ENCODE results near the gene HSPB8. TPM values are rescaled to one million over a fixed set of nuclear protein-coding genes. Genes with fewer than 3 reads are reported as not detected.

Gene HSPB8
- total and polyA plus RNA-seq, 4 donors, result 0.56 to 1.8 (median 1.1) TPM

DNA sequence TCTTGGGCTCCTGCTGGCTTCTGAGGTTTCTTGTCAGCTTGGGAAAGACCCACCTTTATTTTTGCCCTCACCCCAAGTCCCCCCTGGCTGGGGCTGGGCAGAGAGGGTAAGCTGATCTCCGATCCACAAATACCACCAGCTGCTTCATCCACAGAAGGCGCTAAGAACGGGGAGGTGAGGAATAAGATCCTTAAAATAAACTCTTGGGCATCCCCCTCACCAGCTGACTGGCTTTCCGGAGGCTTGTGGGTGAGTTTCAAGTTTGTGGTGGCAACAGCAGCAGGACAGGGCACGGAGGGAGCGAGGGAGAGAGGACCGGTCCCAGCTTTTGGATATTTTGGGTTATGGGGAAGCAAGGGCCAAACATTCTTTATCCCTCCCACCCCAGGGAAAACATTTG, 20.8 kb upstream of the HSPB8 start:
- Histone ChIP-seq H3K36me3 (ENCODE audit: control insufficient read depth in 4 of 4, insufficient read depth in 3 of 4, low read depth in 1 of 4, low read length in 3 of 4) (no peaks in the 10 kb centered on the region), H3K4me3 (ENCODE audit: low read depth in 1 of 3, low read length in 3 of 3) (no peak overlapping the region), H3K27me3 (ENCODE audit: control insufficient read depth in 4 of 4, insufficient read depth in 4 of 4, low read length in 3 of 4) (peaks cover 0 to 4% (median 0%) of the 10 kb centered on the region in 4 donors), H3K9me3 (ENCODE audit: control insufficient read depth in 4 of 4, low read length in 3 of 4) (no peaks in the 10 kb centered on the region), H3K27ac (ENCODE audit: low read depth in 1 of 2, low read length in 2 of 2) (no peak overlapping the region), H3K9ac (ENCODE audit: low read depth in 1 of 2, low read length in 2 of 2) (no peak overlapping the region), H3K4me1 (ENCODE audit: control insufficient read depth in 4 of 4, insufficient read depth in 4 of 4, low read length in 3 of 4) (no peaks in the 10 kb centered on the region)
- DNase-seq (ENCODE audit: low spot score), result no peak
- 90% methylated on average over 7 of the region's 7 CpGs for WGBS
- TF ChIP-seq RXRA (IDR thresholded peaks at IDR 0.05), result no peak
- TF ChIP-seq, protein P1, sequence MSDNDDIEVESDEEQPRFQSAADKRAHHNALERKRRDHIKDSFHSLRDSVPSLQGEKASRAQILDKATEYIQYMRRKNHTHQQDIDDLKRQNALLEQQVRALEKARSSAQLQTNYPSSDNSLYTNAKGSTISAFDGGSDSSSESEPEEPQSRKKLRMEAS (IDR thresholded peaks at IDR 0.05), result no peak
- TF ChIP-seq RAD21 (IDR thresholded peaks at IDR 0.05), result no peak

DNA sequence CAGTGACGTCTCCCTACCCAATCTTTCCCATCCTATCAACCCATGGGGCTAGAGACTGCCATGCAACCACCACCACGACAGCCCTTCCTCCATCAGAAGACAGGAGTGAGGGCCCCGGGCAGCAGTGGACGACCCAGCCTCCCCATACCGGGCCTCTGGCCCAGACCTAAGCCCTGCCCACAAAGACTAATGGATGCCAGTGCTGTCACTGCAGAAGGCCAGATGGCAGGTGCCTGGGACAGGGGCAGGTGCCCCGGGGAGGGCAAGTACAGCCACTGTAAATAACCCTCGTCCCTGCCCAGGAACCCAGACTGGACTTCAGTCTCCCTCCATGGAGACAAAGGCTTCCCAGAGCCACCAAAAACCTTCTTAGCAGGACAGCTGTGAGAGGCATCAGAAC, 20.3 kb upstream of the HSPB8 start:
- no peak for DNase-seq (ENCODE audit: low spot score)
- H3K9me3 ChIP-seq (ENCODE audit: control insufficient read depth in 4 of 4, low read length in 3 of 4), result no peaks in the 10 kb centered on the region
- TF ChIP-seq EGR1 (IDR thresholded peaks at IDR 0.05; ENCODE audit: low read depth in 2 of 2) (no peak), SP1 (IDR thresholded peaks at IDR 0.05) (no peak), NR2F2 (IDR thresholded peaks at IDR 0.05) (no peak), YY1 (IDR thresholded peaks at IDR 0.05) (no peak), RAD21 (IDR thresholded peaks at IDR 0.05) (no peak), JUND (IDR thresholded peaks at IDR 0.05) (no peak), HNF4A (conservative IDR thresholded peaks at IDR 0.05) (no peak), TAF1 (conservative IDR thresholded peaks at IDR 0.05) (no peak), HNF4G (IDR thresholded peaks at IDR 0.05) (no peak), FOXA1 (IDR thresholded peaks at IDR 0.05) (no peak), GABPA (IDR thresholded peaks at IDR 0.05 in 1 of 2, conservative IDR thresholded peaks at IDR 0.05 in 1 of 2) (no peak)
- TF ChIP-seq, protein P2, sequence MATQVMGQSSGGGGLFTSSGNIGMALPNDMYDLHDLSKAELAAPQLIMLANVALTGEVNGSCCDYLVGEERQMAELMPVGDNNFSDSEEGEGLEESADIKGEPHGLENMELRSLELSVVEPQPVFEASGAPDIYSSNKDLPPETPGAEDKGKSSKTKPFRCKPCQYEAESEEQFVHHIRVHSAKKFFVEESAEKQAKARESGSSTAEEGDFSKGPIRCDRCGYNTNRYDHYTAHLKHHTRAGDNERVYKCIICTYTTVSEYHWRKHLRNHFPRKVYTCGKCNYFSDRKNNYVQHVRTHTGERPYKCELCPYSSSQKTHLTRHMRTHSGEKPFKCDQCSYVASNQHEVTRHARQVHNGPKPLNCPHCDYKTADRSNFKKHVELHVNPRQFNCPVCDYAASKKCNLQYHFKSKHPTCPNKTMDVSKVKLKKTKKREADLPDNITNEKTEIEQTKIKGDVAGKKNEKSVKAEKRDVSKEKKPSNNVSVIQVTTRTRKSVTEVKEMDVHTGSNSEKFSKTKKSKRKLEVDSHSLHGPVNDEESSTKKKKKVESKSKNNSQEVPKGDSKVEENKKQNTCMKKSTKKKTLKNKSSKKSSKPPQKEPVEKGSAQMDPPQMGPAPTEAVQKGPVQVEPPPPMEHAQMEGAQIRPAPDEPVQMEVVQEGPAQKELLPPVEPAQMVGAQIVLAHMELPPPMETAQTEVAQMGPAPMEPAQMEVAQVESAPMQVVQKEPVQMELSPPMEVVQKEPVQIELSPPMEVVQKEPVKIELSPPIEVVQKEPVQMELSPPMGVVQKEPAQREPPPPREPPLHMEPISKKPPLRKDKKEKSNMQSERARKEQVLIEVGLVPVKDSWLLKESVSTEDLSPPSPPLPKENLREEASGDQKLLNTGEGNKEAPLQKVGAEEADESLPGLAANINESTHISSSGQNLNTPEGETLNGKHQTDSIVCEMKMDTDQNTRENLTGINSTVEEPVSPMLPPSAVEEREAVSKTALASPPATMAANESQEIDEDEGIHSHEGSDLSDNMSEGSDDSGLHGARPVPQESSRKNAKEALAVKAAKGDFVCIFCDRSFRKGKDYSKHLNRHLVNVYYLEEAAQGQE (IDR thresholded peaks at IDR 0.05), result no peak
- TF ChIP-seq, protein P1 (IDR thresholded peaks at IDR 0.05), result no peak
- no peak overlapping the region for H3K4me3 ChIP-seq (ENCODE audit: low read depth in 1 of 3, low read length in 3 of 3)
- H3K9ac ChIP-seq (ENCODE audit: low read depth in 1 of 2, low read length in 2 of 2), result no peak overlapping the region
- peaks cover 0 to 4% (median 0%) of the 10 kb centered on the region in 4 donors for H3K27me3 ChIP-seq (ENCODE audit: control insufficient read depth in 4 of 4, insufficient read depth in 4 of 4, low read length in 3 of 4)
- H3K4me1 ChIP-seq (ENCODE audit: control insufficient read depth in 4 of 4, insufficient read depth in 4 of 4, low read length in 3 of 4), result no peaks in the 10 kb centered on the region
- 67% methylated on average over 7 of the region's 7 CpGs for WGBS
- no peaks in the 10 kb centered on the region for H3K36me3 ChIP-seq (ENCODE audit: control insufficient read depth in 4 of 4, insufficient read depth in 3 of 4, low read depth in 1 of 4, low read length in 3 of 4)
- H3K27ac ChIP-seq (ENCODE audit: low read depth in 1 of 2, low read length in 2 of 2), result no peak overlapping the region

DNA sequence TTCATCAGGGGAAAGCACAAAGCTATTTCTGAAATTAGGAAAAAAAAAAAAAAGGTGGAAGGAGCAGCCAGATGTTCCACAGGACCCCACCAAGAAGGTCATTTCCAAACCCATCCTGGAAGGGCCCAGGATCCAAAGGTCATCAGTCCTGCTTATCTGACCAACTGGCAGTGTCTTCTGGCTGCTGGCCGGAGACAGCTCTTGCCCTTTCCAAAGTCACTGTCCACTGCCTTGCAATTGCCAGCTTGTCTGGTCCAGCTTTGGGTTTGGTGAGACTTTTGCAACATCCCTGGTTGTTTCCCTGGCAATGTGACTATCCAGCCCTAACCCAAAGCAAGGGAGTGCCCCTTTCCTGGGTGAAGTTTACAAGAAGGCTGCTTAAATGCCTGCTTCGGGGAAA, 18.9 kb upstream of the HSPB8 start:
- H3K27ac ChIP-seq (ENCODE audit: low read depth in 1 of 2, low read length in 2 of 2), result no peak overlapping the region
- H3K27me3 ChIP-seq (ENCODE audit: control insufficient read depth in 4 of 4, insufficient read depth in 4 of 4, low read length in 3 of 4), result peaks cover 0 to 4% (median under 1%) of the 10 kb centered on the region in 4 donors
- TF ChIP-seq, protein P3, sequence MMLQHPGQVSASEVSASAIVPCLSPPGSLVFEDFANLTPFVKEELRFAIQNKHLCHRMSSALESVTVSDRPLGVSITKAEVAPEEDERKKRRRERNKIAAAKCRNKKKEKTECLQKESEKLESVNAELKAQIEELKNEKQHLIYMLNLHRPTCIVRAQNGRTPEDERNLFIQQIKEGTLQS (IDR thresholded peaks at IDR 0.05), result no peak
- TF ChIP-seq RAD21 (IDR thresholded peaks at IDR 0.05) (no peak), HNF4A (conservative IDR thresholded peaks at IDR 0.05) (no peak), TAF1 (conservative IDR thresholded peaks at IDR 0.05) (no peak), NR2F2 (IDR thresholded peaks at IDR 0.05) (no peak), JUND (IDR thresholded peaks at IDR 0.05) (no peak), FOXA1 (IDR thresholded peaks at IDR 0.05) (no peak), FOXA2 (IDR thresholded peaks at IDR 0.05) (no peak)
- TF ChIP-seq, protein P4, sequence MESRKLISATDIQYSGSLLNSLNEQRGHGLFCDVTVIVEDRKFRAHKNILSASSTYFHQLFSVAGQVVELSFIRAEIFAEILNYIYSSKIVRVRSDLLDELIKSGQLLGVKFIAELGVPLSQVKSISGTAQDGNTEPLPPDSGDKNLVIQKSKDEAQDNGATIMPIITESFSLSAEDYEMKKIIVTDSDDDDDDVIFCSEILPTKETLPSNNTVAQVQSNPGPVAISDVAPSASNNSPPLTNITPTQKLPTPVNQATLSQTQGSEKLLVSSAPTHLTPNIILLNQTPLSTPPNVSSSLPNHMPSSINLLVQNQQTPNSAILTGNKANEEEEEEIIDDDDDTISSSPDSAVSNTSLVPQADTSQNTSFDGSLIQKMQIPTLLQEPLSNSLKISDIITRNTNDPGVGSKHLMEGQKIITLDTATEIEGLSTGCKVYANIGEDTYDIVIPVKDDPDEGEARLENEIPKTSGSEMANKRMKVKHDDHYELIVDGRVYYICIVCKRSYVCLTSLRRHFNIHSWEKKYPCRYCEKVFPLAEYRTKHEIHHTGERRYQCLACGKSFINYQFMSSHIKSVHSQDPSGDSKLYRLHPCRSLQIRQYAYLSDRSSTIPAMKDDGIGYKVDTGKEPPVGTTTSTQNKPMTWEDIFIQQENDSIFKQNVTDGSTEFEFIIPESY (IDR thresholded peaks at IDR 0.05), result no peak
- TF ChIP-seq, protein P1 (IDR thresholded peaks at IDR 0.05), result no peak
- H3K9ac ChIP-seq (ENCODE audit: low read depth in 1 of 2, low read length in 2 of 2), result no peak overlapping the region
- DNase-seq (ENCODE audit: low spot score), result no peak
- H3K36me3 ChIP-seq (ENCODE audit: control insufficient read depth in 4 of 4, insufficient read depth in 3 of 4, low read depth in 1 of 4, low read length in 3 of 4), result no peaks in the 10 kb centered on the region
- H3K4me3 ChIP-seq (ENCODE audit: low read depth in 1 of 3, low read length in 3 of 3), result no peak overlapping the region
- 69% methylated on average over 2 of the region's 2 CpGs for WGBS
- no peaks in the 10 kb centered on the region for H3K9me3 ChIP-seq (ENCODE audit: control insufficient read depth in 4 of 4, low read length in 3 of 4)
- no peaks in the 10 kb centered on the region for H3K4me1 ChIP-seq (ENCODE audit: control insufficient read depth in 4 of 4, insufficient read depth in 4 of 4, low read length in 3 of 4)

Measured in liver (tissue), 9 donors.